GM19240 (cell line): ENCODE results near the gene STRAP.
"Not testable (repeated sequence)": the region's sequence is repeated elsewhere in the genome, so short reads cannot be mapped to it uniquely, and the experiment has no call there.

Source experiments
- DNase-seq: peaks from one replicate; pipeline ENCODE4 v3.0.0; 2011; ENCODE audit warnings: low spot score; ENCODE audit not compliant: insufficient read length

The STRAP gene

DNA sequence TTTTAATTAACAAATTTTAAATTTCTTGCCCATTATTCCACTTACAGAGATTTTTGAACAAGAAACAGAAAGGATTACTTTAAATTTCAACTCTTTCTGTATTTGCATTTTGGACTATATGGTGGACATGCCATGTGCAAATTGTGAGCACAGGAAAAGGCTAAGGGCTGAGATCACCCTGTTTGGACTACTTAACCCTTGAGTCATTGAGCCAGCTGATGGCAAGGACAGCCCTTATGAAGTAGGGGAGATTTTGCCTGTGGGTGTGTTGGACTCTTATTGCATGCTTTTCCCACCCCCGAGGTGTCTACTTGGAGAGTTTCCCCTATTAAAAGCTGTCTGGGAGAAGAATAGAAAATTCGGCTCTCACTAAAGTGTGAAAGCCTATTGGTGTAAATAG, 46.2 kb downstream of the STRAP start:
- DNase-seq, result no peak

DNA sequence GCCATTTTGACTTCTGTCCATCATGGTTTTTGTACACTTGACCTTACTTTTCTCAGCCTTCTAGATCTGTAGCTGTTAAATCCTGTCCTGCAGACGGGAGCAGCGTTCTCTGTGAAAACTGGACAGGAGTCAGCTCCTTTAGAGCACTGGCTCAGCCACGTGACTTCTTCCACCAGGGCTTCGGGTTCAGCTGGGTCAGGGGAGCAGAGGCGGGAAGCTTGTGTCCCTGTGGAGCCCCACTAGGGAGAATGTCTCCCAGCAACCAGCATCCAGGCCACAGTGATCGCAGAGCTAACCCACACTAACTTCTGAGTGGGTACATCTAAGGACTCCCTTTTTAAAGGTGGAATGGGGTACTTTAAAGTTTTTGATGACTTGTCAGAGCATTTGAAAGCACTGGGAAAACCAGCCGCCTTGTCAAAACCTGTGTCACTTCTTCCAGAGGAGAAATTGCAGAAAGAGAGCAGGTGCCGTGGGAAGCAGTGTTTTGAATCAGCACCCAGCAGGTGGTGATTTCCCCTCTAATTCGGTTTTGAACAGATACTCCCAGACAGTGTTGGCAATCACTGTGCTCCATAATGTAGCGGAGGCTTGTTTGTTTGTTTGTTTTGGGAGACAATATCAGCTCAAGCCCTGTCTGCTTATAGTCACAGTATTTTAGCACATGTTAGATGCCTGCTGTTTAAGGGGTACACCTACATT, 46.8 kb downstream of the STRAP start:
- DNase-seq, result no peak

DNA sequence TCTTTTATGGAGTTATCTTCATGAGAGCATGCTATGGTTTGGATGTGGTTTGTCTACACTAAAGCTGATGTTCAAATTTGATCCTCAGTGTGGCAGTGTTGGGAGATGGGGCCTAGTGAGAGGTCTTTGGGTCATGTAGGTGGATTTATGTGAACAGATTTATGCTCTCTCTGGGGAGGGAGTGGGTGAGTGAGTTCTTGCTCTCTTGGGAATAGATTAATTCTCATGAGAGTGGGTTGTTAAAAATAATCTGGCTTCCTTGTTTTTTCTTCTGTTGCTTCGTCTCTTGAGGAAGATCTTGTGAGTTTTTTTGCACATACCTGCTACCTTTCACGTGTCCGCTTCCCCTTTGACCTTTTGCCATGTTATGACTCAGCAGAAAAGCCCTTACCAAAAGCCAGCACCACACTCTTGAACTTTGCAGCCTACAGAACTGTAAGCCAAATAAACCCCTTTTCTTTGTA, 49.4 kb downstream of the STRAP start:
- no peak for DNase-seq

DNA sequence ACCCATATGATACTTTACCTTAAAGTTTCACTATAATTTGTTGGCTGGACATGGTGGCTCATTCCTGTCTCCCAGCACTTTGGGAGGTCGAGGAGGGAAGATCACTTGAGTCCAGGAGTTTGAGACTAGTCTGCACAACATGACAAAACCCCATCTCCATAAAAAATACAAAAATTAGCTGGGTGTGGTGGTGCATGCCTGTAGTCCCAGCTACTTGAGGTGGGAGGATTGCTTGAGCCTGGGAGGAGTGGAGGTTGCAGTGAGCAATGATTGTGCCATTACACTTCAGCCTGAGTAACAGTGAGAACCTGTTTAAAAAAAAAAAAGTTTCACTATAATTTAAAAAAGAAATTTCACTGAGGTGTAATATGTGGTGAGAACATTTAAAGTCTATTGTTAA, 50.1 kb downstream of the STRAP start:
- DNase-seq, result no peak

DNA sequence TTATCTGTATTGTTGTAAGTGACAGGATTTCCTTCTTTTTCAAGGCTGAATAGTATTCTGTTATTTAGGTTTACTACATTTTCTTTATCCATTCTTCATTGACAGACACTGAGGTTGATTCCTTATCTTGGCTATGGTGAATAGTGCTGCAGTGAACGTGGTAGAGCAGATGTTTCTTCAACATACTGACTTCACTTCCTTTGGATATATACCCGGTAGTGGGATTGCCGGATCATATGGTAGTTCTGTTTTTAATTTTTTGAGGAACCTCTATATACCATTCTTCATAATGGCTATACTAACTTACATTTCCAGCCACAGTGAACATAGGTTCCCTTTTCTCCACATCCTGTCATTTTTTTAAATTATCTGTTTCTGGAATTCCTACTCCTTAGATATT, 50.8 kb downstream of the STRAP start:
- no peak for DNase-seq

DNA sequence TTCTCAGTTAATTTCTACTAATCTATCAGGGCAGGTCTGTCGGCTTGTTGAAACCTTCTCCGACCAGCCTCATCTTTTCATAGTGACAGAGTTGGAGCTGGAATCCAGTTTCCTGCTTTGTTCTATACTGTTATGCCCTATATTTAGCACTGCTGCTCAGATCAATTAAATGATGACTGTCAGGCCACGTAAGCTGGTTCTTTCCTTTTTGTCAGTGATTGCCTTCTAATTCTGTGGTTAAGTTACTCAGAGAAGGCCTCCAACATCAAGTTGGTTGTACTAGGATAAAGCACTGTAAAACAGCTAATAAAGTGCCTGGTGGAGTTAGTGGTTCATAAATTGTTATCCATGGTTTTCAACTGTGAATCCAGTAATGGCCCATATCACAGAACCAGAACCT, 51.6 kb downstream of the STRAP start:
- DNase-seq, result no peak

DNA sequence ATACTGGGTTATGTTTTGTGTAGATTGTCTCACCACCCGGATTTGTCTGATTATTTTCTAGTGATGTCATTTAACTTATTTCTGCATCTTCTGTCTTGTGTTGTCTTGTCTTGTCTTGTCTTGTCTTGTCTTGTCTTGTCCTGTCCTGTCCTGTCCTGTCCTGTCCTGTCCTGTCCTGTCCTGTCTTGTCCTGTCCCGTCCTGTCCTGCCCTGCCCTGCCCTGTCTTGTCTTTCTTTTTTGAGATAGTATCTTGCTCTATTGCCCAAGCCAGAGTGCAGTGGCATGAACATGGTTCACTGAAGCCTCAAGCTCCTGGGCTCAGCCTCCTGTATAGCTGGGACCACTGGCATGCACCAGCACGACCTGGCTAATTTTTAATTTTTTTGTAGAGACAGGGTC, 54.6 kb downstream of the STRAP start:
- no peak for DNase-seq

DNA sequence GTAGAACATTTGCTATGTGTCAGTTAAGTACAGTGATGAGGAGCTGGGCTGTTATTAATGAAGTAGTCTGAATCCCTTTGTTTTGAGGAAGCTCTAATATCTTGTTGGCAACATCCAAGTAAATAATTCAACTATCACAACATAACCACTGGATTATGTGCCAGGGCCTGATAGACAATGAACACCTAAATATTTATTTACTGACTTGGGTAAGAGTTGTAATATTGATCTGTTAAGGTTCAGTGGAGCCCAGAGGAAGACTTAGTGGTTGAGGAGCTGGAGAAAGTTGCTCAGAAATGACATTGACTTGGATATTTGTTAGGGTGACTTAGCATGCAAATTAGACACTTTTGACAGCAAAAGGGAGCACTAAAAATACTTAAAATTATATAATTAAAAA, 55.7 kb downstream of the STRAP start:
- no peak for DNase-seq

DNA sequence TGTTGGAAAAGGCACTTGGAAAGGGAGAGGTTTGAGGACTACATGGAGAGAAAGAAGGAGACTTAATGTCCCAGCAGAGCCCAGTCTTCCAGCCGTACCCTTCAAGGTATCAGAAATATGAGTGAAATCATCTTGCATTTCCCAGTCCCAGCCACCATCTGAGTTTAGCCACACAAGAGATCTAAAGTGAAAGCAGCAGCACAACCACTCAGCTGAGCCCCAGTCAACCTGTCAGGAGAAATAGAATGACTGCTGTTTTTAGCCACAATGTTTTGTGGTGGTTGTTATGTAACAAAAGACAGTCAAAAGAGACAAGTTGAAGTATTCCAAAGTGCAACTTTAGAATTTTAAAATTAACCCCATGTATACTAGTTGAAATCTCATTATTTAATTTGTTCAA, 56.9 kb downstream of the STRAP start:
- DNase-seq, result no peak

DNA sequence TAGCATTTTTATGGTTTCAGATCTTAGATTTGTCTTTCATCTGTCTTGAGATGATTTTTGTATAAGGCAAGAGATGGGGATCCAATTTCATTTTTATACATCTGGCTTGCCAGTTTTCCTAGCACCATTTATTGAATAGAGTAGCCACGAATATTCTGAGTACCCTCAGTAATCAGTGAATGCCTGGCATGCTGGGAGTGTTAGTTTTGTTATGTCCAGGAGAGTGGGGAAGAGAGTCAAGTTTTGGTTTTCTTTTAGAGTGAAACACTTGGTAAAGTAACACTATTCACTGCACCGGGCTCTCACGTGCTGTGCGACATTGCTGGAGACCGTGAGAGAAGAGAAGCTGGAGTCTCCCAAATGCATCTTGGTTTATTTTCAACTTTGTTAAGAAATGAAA, 60.3 kb downstream of the STRAP start:
- DNase-seq, result no peak

DNA sequence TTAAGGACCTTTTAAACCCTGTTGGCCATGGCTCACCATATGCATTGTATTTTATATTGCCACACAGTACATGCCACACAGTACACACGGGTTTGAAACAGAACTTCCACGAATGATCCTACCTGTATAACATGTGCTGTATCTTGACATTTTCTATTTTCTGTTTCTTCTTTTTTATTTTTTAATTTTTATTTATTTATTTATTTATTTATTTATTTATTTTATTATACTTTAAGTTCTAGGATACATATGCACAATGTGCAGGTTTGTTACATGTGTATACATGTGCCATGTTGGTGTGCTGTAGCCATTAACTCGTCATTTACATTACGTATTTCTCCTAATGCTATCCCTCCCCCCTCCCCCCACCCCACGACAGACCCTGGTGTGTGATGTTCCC, 61.3 kb downstream of the STRAP start:
- DNase-seq, result not testable (repeated sequence)

DNA sequence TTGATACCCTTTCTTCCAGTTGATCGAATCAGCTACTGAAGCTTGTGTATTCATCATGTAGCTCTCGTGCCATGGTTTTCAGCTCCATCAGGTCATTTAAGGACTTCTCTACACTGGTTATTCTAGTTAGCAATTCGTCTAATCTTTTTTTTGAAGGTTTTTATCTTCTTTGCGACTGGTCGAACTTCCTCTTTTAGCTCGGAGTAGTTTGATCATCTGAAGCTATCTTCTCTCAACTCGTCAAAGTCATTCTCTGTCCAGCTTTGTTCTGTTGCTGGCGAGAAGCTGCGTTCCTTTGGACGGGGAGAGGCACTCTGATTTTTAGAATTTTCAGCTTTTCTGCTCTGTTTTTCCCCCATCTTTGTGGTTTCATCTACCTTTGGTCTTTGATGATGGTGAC, 66.3 kb downstream of the STRAP start:
- not testable (repeated sequence) for DNase-seq
